Thyroid gland (tissue), 4 donors: ENCODE results near the gene RNF217. TPM values are rescaled to one million over a fixed set of nuclear protein-coding genes. Genes with fewer than 3 reads are reported as not detected.
"Not testable (repeated sequence)": the region's sequence is repeated elsewhere in the genome, so short reads cannot be mapped to it uniquely, and the experiment has no call there.

Experiments used
- DNase-seq, 2 donors: peaks; one replicate each; pipeline ENCODE4 v3.0.0-alpha.2; 2019
- H3K27ac ChIP-seq, 3 donors: fragments of 200-600 bp; sonication (generic); 1 replicate in 2 of 3; 2 replicates in 1 of 3; pipeline ENCODE4 v1.5.1; 2016 to 2019; ENCODE audit warnings: mild to moderate bottlenecking in 1 of 3, moderate library complexity in 1 of 3
- H3K27me3 ChIP-seq: fragments of 200-600 bp; sonication (generic); one replicate; pipeline ENCODE4 v1.5.1; 2019
- H3K36me3 ChIP-seq, 2 donors: fragments of 200-600 bp; sonication (generic); one replicate each; pipeline ENCODE4 v1.5.1; 2016 to 2019
- H3K4me1 ChIP-seq, 2 donors: fragments of 200-600 bp; sonication (generic); one replicate each; pipeline ENCODE4 v1.5.1; 2017 to 2019
- H3K4me3 ChIP-seq, 3 donors: fragments of 200-600 bp; sonication (generic); replicated peaks in 1 of 3; 1 replicate in 2 of 3; 2 replicates in 1 of 3; pipeline ENCODE4 v1.5.1; 2016; ENCODE audit warnings: mild to moderate bottlenecking in 1 of 3
- H3K9me3 ChIP-seq: fragments of 200-600 bp; sonication (generic); one replicate; pipeline ENCODE4 v1.5.1; 2017
- CTCF ChIP-seq, 6 experiments: fragments of 200-600 bp in 3 of 6; fragments of 450-650 bp in 3 of 6; sonication (generic) in 3 of 6; IDR thresholded peaks; one replicate each; pipeline ENCODE4 v1.5.1; 2016 to 2019; ENCODE audit warnings: antibody characterized with exemption in 6 of 6, mild to moderate bottlenecking in 2 of 6, inconsistent platforms in 1 of 6, moderate library complexity in 1 of 6
- POLR2A ChIP-seq, 2 donors: fragments of 450-650 bp; IDR thresholded peaks; one replicate each; pipeline ENCODE4 v1.6.1; 2017; ENCODE audit warnings: antibody characterized with exemption in 2 of 2, mild to moderate bottlenecking in 2 of 2, moderate library complexity in 1 of 2
- WGBS, 2 donors: methylation state at CpG; one replicate each; pipeline ENCODE4 v1.1.5; 2017; 5-methylcytosine and 5-hydroxymethylcytosine counted together
- intact Hi-C: fragments of 100-400 bp; cut with DNase I; formaldehyde crosslinking; loops from one replicate; pipeline ENCODE4 v1.15.1; 2023
- total RNA-seq, 4 donors: library from RNA; depleted of rRNA; stranded (reverse); fragments of >200 nt; gene quantifications; one replicate each; pipeline ENCODE4 v1.2.3, GENCODE V29; 2016

RNF217 gene
- total RNA-seq, 4 donors from 2014 or later, result 29.0 to 53.7 (median 31.0) TPM

GRCh38 chr6:125022391-125022989 is 60.3 kb downstream of the RNF217 start:
- 68 to 76% methylated on average over 1 of the region's 1 CpG for WGBS, 2 donors
- Histone ChIP-seq H3K9me3 (no peaks in the 10 kb centered on the region), H3K36me3 (no peaks in the 10 kb centered on the region), H3K27ac (no peak overlapping the region), H3K27me3 (no peaks in the 10 kb centered on the region), H3K4me1 (peaks cover 10 to 24% of the 10 kb centered on the region in 2 donors), H3K4me3 (no peak overlapping the region)
- intact Hi-C loops, result no loop called here
- no peak for TF ChIP-seq CTCF (IDR thresholded peaks at IDR 0.05)
- no peak for TF ChIP-seq POLR2A (IDR thresholded peaks at IDR 0.05)
- peak in 1 of 2 donors; percentile 5 for DNase-seq

- H3K27ac ChIP-seq, result no peak overlapping the region
- no peaks in the 10 kb centered on the region for H3K9me3 ChIP-seq
- intact Hi-C loops, result no loop called here
- 18 to 21% methylated on average over 3 of the region's 3 CpGs for WGBS, 2 donors
- H3K4me1 ChIP-seq, result peaks cover 10 to 24% of the 10 kb centered on the region in 2 donors
- TF ChIP-seq POLR2A (IDR thresholded peaks at IDR 0.05) (no peak), CTCF (IDR thresholded peaks at IDR 0.05) (no peak)
- DNase-seq, result no peak
- no peaks in the 10 kb centered on the region for H3K27me3 ChIP-seq
- no peaks in the 10 kb centered on the region for H3K36me3 ChIP-seq
- no peak overlapping the region for H3K4me3 ChIP-seq
Observed at GRCh38 chr6:125025164-125025854, 63.1 kb downstream of the RNF217 start.

DNA sequence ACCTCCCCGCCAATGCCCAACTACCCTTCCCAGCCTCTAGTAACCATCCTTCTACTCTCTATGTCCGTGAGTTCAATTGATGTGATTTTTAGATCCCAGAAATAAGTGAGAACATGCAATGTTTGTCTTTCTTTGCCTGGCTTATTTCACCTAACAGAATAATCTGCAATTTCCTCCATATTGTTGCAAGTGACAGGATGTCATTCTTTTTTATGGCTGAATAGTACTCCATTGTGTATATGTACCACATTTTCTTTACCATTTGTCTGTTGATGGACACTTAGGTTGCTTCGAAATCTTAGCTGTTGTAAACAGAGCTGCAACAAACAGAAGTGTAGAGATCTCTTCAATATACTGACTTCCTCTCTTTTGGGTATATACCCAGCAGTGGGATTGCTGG is 65.0 kb downstream of the RNF217 start:
- Histone ChIP-seq H3K4me3 (no peak overlapping the region), H3K4me1 (peaks cover 3 to 17% of the 10 kb centered on the region in 2 donors), H3K27me3 (no peaks in the 10 kb centered on the region), H3K36me3 (no peaks in the 10 kb centered on the region), H3K9me3 (no peaks in the 10 kb centered on the region), H3K27ac (no peak overlapping the region)
- TF ChIP-seq CTCF (IDR thresholded peaks at IDR 0.05) (no peak), POLR2A (IDR thresholded peaks at IDR 0.05) (no peak)
- WGBS, 2 donors, result 65 to 94% methylated on average over 3 of the region's 3 CpGs
- DNase-seq, result no peak
- intact Hi-C loops, result no loop called here

DNA sequence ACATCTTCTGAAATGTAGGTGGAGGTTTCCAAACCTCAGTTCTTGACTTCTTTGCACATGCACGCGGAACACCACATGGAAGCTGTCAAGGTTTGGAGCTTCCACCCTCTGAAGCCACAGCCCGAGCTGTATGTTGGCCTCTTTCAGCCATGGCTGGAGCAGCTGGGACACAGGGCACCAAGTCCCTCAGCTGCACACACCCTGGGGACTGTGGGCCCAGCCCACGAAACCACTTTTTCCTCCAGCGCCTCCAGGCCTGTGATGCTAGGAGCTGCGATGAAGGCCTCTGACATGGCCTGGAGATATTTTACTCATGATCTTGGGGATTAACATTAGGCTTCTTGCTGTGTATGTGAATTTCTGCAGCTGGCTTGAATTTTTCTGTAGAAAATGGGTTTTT is 68.7 kb downstream of the RNF217 start:
- H3K27ac ChIP-seq, result no peak overlapping the region
- H3K4me3 ChIP-seq, result no peak overlapping the region
- no peaks in the 10 kb centered on the region for H3K9me3 ChIP-seq
- no peak for DNase-seq
- WGBS, 2 donors, result 76% methylated on average over 5 of the region's 6 CpGs
- no peaks in the 10 kb centered on the region for H3K36me3 ChIP-seq
- TF ChIP-seq POLR2A (IDR thresholded peaks at IDR 0.05), result no peak
- no peak for TF ChIP-seq CTCF (IDR thresholded peaks at IDR 0.05)
- intact Hi-C loops, result no loop called here
- no peaks in the 10 kb centered on the region for H3K4me1 ChIP-seq
- no peaks in the 10 kb centered on the region for H3K27me3 ChIP-seq

GRCh38 chr6:125031385-125031784 is 69.1 kb downstream of the RNF217 start:
- no peaks in the 10 kb centered on the region for H3K4me1 ChIP-seq
- no peak overlapping the region for H3K27ac ChIP-seq
- no peak overlapping the region for H3K4me3 ChIP-seq
- no peaks in the 10 kb centered on the region for H3K36me3 ChIP-seq
- TF ChIP-seq POLR2A (IDR thresholded peaks at IDR 0.05) (no peak), CTCF (IDR thresholded peaks at IDR 0.05) (no peak)
- no peak for DNase-seq
- intact Hi-C loops, result no loop called here
- 98% methylated on average over 1 of the region's 1 CpG for WGBS, 2 donors
- H3K27me3 ChIP-seq, result no peaks in the 10 kb centered on the region
- H3K9me3 ChIP-seq, result no peaks in the 10 kb centered on the region

- not testable (repeated sequence) for H3K27me3 ChIP-seq, DNase-seq
Observed at GRCh38 chr6:125034929-125035328, 72.7 kb downstream of the RNF217 start.

GRCh38 chr6:125036486-125036885 is 74.2 kb downstream of the RNF217 start:
- intact Hi-C loops, H3K27me3 ChIP-seq, DNase-seq, H3K36me3 ChIP-seq, H3K9me3 ChIP-seq, H3K4me3 ChIP-seq, H3K27ac ChIP-seq: not testable (repeated sequence)
- WGBS, 2 donors, result 95 to 99% methylated on average over 4 of the region's 4 CpGs
- H3K4me1 ChIP-seq, result peaks cover 0 to 10% of the 10 kb centered on the region in 2 donors

More at GRCh38 chr6:125034929-125035328, 72.7 kb downstream of the RNF217 start:
- H3K27ac ChIP-seq, H3K4me3 ChIP-seq, H3K4me1 ChIP-seq, intact Hi-C loops, H3K36me3 ChIP-seq, H3K9me3 ChIP-seq: not testable (repeated sequence)
